HCT116 (cell line): ENCODE results near the gene TMEM11. TPM values are rescaled to one million over a fixed set of nuclear protein-coding genes. Genes with fewer than 3 reads are reported as not detected.

ENCODE experiments used
- ATAC-seq: fragments of 200-7000 bp; cut with Tn5 transposase; 2 replicates; pipeline ENCODE4 v1.9.1; 2020; ENCODE audit warnings: mild to moderate bottlenecking, moderate library complexity
- BruUV-seq: library from RNA; stranded (reverse); fragments of 400-500 nt; replicated peaks from 2 replicates; lab custom pipeline; 2021; lab: Mats Ljungman, UMichigan
- CTCF ChIA-PET: fragments of 300-600 bp; sonication (Branson Sonifier 250); formaldehyde crosslinking; loops from one replicate; lab custom pipeline; 2021; ENCODE audit warnings: antibody characterized with exemption; lab: Charles Lee
- POLR2A ChIA-PET: fragments of 300-600, 350-600 bp; sonication (Branson Sonifier 250); formaldehyde crosslinking; loops from one replicate; lab custom pipeline; 2021; ENCODE audit warnings: antibody characterized with exemption; lab: Charles Lee
- RAD21 ChIA-PET, 2 experiments: fragments of 300-600 bp; sonication (Branson Sonifier 250); formaldehyde crosslinking; loops; one replicate each; lab custom pipeline; 2023; ENCODE audit warnings: low total read pairs in 2 of 2; ENCODE audit not compliant: uncharacterized antibody in 2 of 2, unreplicated experiment in 2 of 2, low non-redundant PET in 1 of 2; lab: Charles Lee
- DNase-seq: peaks from one replicate; pipeline ENCODE4 v3.0.0-alpha.2; 2010; ENCODE audit warnings: low read depth, low spot score
- H2AFZ ChIP-seq: fragments of 200-600 bp; shearing (Covaris generic), sonication (generic); 2 replicates; pipeline ENCODE4 v1.6.1; 2017; ENCODE audit warnings: low read depth, mixed run types, mixed read lengths, antibody characterized with exemption, low read length; ENCODE audit not compliant: poor library complexity, severe bottlenecking
- H3K27ac ChIP-seq: 2 replicates; pipeline ENCODE4 v1.5.1; 2012; ENCODE audit warnings: low read depth, low read length
- H3K27me3 ChIP-seq: fragments of 200-600 bp; sonication (generic); 2 replicates; pipeline ENCODE4 v1.6.1; 2016; ENCODE audit warnings: mixed run types, low read length, mixed read lengths; ENCODE audit not compliant: insufficient read depth
- H3K36me3 ChIP-seq, 2 experiments: fragments of 200-500 bp in 1 of 2; fragments of 200-600 bp in 1 of 2; sonication (Bioruptor generic) in 1 of 2; sonication (generic) in 1 of 2; 2 replicates each; pipeline versions ENCODE4 v1.5.1 to v1.6.1; 2014 to 2016; ENCODE audit warnings: low read length in 2 of 2, inconsistent platforms in 1 of 2, mixed read lengths in 1 of 2, mixed run types in 1 of 2; ENCODE audit not compliant: insufficient read depth in 2 of 2, control insufficient read depth in 1 of 2
- H3K4me1 ChIP-seq, 2 experiments: fragments of 200-600 bp in 1 of 2; sonication (generic) in 1 of 2; 2 replicates each; pipeline versions ENCODE4 v1.5.1 to v1.6.1; 2012 to 2017; ENCODE audit warnings: low read length in 2 of 2, inconsistent platforms in 1 of 2, mild to moderate bottlenecking in 1 of 2, mixed read lengths in 1 of 2, mixed run types in 1 of 2, moderate library complexity in 1 of 2; ENCODE audit not compliant: insufficient read depth in 2 of 2, control insufficient read depth in 1 of 2
- H3K4me2 ChIP-seq: fragments of 200-600 bp; sonication (generic); 2 replicates; pipeline ENCODE4 v1.6.1; 2017; ENCODE audit warnings: mixed run types, low read length, mixed read lengths
- H3K4me3 ChIP-seq, 2 experiments: fragments of 200-600 bp in 1 of 2; sonication (generic) in 1 of 2; replicated peaks in 1 of 2; 2 replicates each; pipeline ENCODE4 v1.5.1; 2011 to 2016; ENCODE audit warnings: low read length in 2 of 2, control low read depth in 1 of 2, low read depth in 1 of 2, mild to moderate bottlenecking in 1 of 2, mixed read lengths in 1 of 2, mixed run types in 1 of 2
- H3K79me2 ChIP-seq: fragments of 200-600 bp; sonication (generic); 2 replicates; pipeline ENCODE4 v1.6.1; 2017; ENCODE audit warnings: mild to moderate bottlenecking, mixed run types, low read length, moderate library complexity, mixed read lengths; ENCODE audit not compliant: insufficient read depth
- H3K9ac ChIP-seq: fragments of 200-600 bp; sonication (generic); 2 replicates; pipeline ENCODE4 v1.6.1; 2016; ENCODE audit warnings: low read length, mixed read lengths
- H3K9me2 ChIP-seq: fragments of 200-600 bp; sonication (generic), shearing (Covaris generic); 2 replicates; pipeline ENCODE4 v1.6.1; 2017; ENCODE audit warnings: mixed run types, mild to moderate bottlenecking, moderate library complexity; ENCODE audit not compliant: insufficient read depth
- H3K9me3 ChIP-seq, 2 experiments: fragments of 200-500 bp in 1 of 2; fragments of 200-600 bp in 1 of 2; sonication (Bioruptor generic) in 1 of 2; sonication (generic) in 1 of 2; 2 replicates each; pipeline ENCODE4 v1.6.1; 2014 to 2017; ENCODE audit warnings: low read length in 2 of 2, mixed read lengths in 2 of 2, inconsistent platforms in 1 of 2, low read depth in 1 of 2, mild to moderate bottlenecking in 1 of 2, mixed run types in 1 of 2, moderate library complexity in 1 of 2; ENCODE audit not compliant: control insufficient read depth in 1 of 2, insufficient read depth in 1 of 2
- H4K20me1 ChIP-seq: fragments of 200-600 bp; sonication (generic), shearing (Covaris generic); 2 replicates; pipeline ENCODE4 v1.6.1; 2017; ENCODE audit warnings: mixed run types, mild to moderate bottlenecking, moderate library complexity; ENCODE audit not compliant: insufficient read depth
- CBX3 ChIP-seq: IDR thresholded peaks from 2 replicates; pipeline ENCODE4 v1.6.1; 2012; ENCODE audit warnings: low read depth
- CTCF ChIP-seq, 3 experiments: fragments of 200-600 bp in 1 of 3; sonication (generic) in 1 of 3; IDR thresholded peaks in 2 of 3; conservative IDR thresholded peaks in 1 of 3; 2 replicates each; pipeline ENCODE4 v1.5.1; 2012 to 2017; ENCODE audit warnings: low read depth in 2 of 3, low read length in 2 of 3, antibody characterized with exemption in 1 of 3, borderline replicate concordance in 1 of 3, control low read depth in 1 of 3, mild to moderate bottlenecking in 1 of 3, mixed read lengths in 1 of 3, mixed run types in 1 of 3, moderate library complexity in 1 of 3; ENCODE audit not compliant: insufficient read depth in 1 of 3
- EZH2phosphoT487 ChIP-seq: fragments of 200-600 bp; IDR thresholded peaks from 2 replicates; pipeline ENCODE4 v1.6.1; 2018; ENCODE audit warnings: antibody characterized with exemption, borderline replicate concordance
- MAX ChIP-seq: IDR thresholded peaks from 2 replicates; pipeline ENCODE4 v1.6.1; 2012
- POLR2A ChIP-seq: IDR thresholded peaks from 2 replicates; pipeline ENCODE4 v1.7.0; 2011; ENCODE audit warnings: borderline replicate concordance; ENCODE audit not compliant: insufficient read depth, insufficient read length; ENCODE audit errors: extremely low read depth
- REST ChIP-seq: IDR thresholded peaks from 2 replicates; pipeline ENCODE4 v1.6.1; 2012; ENCODE audit warnings: low read depth
- SP1 ChIP-seq: IDR thresholded peaks from 2 replicates; pipeline ENCODE4 v1.6.1; 2012; ENCODE audit warnings: low read depth
- TCF7L2 ChIP-seq: IDR thresholded peaks from 2 replicates; pipeline ENCODE4 v1.7.0; 2011; ENCODE audit warnings: borderline replicate concordance, inconsistent platforms; ENCODE audit not compliant: insufficient read depth, insufficient read length; ENCODE audit errors: extremely low read depth
- ZFX ChIP-seq: fragments of 450-650 bp; IDR thresholded peaks from 2 replicates; pipeline ENCODE4 v1.6.1; 2017
- intact Hi-C: fragments of 100-400 bp; cut with micrococcal nuclease; formaldehyde crosslinking; loops from 2 replicates; pipeline ENCODE4 v1.10.0; 2022
- total RNA-seq: library from RNA; stranded (reverse); gene quantifications from one replicate; pipeline ENCODE4 v1.2.1, GENCODE V29; 2021; ENCODE audit not compliant: unreplicated experiment

TMEM11 gene
- total RNA-seq, 1 experiment from 2014 or later, result 31.0 TPM

GRCh38 chr17:21157586-21158370 is 56.2 kb downstream of the TMEM11 start:
- H3K36me3 ChIP-seq, result no peaks in the 10 kb centered on the region
- POLR2A ChIA-PET, result no interaction called here
- H3K27ac ChIP-seq, result no peak overlapping the region
- H3K79me2 ChIP-seq, result no peaks in the 10 kb centered on the region
- CTCF ChIA-PET, result no interaction called here
- H4K20me1 ChIP-seq, result no peaks in the 10 kb centered on the region
- no peak overlapping the region for H2AFZ ChIP-seq
- H3K4me1 ChIP-seq, result no peaks in the 10 kb centered on the region
- DNase-seq (no peak), ATAC-seq (no peak)
- BruUV-seq, result no TSS peak
- H3K4me2 ChIP-seq, result no peak overlapping the region
- RAD21 ChIA-PET, result no interaction called here
- H3K4me3 ChIP-seq, result no peak overlapping the region
- intact Hi-C loops, result no loop called here
- no peaks in the 10 kb centered on the region for H3K27me3 ChIP-seq
- TF ChIP-seq CTCF (IDR thresholded peaks at IDR 0.05 in 2 of 3, conservative IDR thresholded peaks at IDR 0.05 in 1 of 3; ENCODE audit: borderline replicate concordance in 1 of 3, insufficient read depth in 1 of 3, low read depth in 2 of 3, low read length in 2 of 3), result no peak
- peaks cover 4% of the 10 kb centered on the region; the same call in 1 of the 2 replicates for H3K9me2 ChIP-seq
- no peak overlapping the region for H3K9ac ChIP-seq
- peaks cover 0 to under 1% of the 10 kb centered on the region in 2 experiments; a peak in 2 of 4 replicates for H3K9me3 ChIP-seq

GRCh38 chr17:21152731-21153130 is 61.2 kb downstream of the TMEM11 start:
- BruUV-seq, result no TSS peak
- ChIA-PET CTCF (no interaction called here), RAD21 (no interaction called here), POLR2A (no interaction called here)
- no peak for DNase-seq
- H3K9me3 ChIP-seq, result peaks cover 0 to 14% of the 10 kb centered on the region in 2 experiments; a peak in 3 of 4 replicates
- H3K27me3 ChIP-seq, result no peaks in the 10 kb centered on the region
- peaks cover 4% of the 10 kb centered on the region; the same call in 1 of the 2 replicates for H3K9me2 ChIP-seq
- H3K79me2 ChIP-seq, result no peaks in the 10 kb centered on the region
- H2AFZ ChIP-seq, result no peak overlapping the region
- H3K36me3 ChIP-seq, result no peaks in the 10 kb centered on the region
- H3K27ac ChIP-seq, result no peak overlapping the region
- TF ChIP-seq SP1 (no peak), TCF7L2 (no peak), CBX3 (no peak), CTCF (IDR thresholded peaks at IDR 0.05 in 2 of 3, conservative IDR thresholded peaks at IDR 0.05 in 1 of 3; ENCODE audit: borderline replicate concordance in 1 of 3, insufficient read depth in 1 of 3, low read depth in 2 of 3, low read length in 2 of 3) (no peak), REST (no peak), POLR2A (no peak), MAX (no peak), EZH2phosphoT487 (no peak), ZFX (no peak)
- intact Hi-C loops, result no loop called here
- H4K20me1 ChIP-seq, result no peaks in the 10 kb centered on the region
- H3K4me1 ChIP-seq, result no peaks in the 10 kb centered on the region
- no peak for ATAC-seq
- H3K4me3 ChIP-seq, result no peak overlapping the region
- no peak overlapping the region for H3K4me2 ChIP-seq
- no peak overlapping the region for H3K9ac ChIP-seq
